D721Med (cell line): ENCODE measurements around the gene PDZD7.
"Not testable (repeated sequence)": the region's sequence is repeated elsewhere in the genome, so short reads cannot be mapped to it uniquely, and the experiment has no call there.

Experiments
- DNase-seq: peaks from one replicate; pipeline ENCODE4 v3.0.0; 2011; ENCODE audit warnings: low spot score; ENCODE audit not compliant: insufficient read length
- FAIRE-seq: peaks from 2 replicates; lab custom pipeline; 2011; peaks lifted over from hg19 to GRCh38; lab: Jason Lieb, UNC
- TF ChIP-seq, protein P1 (sequence below): IDR thresholded peaks from 2 replicates; pipeline ENCODE4 v1.5.1; 2012; ENCODE audit warnings: mild to moderate bottlenecking, control low read depth; ENCODE audit not compliant: insufficient read depth; ENCODE audit errors: missing control alignments

The PDZD7 gene

DNA sequence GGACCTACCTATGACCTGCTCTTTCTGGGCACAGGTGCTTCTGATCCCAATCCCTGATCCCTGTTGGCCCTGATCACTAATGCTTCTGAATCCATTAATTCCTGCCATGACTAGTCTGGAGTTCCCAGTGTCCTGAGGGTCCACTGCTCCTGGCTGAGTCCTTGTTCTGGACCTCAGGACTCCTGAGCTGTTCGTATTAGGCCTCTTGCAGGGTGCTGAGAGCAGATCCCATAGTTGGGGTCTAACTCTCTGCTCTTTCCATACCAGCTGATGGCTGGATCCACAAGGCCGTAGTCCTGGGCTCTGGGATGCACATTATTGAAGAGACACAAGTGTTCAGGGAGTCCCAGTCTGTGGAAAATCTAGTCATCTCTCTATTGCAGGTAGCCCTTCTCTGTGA is 50.6 kb downstream of the PDZD7 start:
- FAIRE-seq = no peak
- TF ChIP-seq, protein P1, sequence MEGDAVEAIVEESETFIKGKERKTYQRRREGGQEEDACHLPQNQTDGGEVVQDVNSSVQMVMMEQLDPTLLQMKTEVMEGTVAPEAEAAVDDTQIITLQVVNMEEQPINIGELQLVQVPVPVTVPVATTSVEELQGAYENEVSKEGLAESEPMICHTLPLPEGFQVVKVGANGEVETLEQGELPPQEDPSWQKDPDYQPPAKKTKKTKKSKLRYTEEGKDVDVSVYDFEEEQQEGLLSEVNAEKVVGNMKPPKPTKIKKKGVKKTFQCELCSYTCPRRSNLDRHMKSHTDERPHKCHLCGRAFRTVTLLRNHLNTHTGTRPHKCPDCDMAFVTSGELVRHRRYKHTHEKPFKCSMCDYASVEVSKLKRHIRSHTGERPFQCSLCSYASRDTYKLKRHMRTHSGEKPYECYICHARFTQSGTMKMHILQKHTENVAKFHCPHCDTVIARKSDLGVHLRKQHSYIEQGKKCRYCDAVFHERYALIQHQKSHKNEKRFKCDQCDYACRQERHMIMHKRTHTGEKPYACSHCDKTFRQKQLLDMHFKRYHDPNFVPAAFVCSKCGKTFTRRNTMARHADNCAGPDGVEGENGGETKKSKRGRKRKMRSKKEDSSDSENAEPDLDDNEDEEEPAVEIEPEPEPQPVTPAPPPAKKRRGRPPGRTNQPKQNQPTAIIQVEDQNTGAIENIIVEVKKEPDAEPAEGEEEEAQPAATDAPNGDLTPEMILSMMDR = no peak

DNA sequence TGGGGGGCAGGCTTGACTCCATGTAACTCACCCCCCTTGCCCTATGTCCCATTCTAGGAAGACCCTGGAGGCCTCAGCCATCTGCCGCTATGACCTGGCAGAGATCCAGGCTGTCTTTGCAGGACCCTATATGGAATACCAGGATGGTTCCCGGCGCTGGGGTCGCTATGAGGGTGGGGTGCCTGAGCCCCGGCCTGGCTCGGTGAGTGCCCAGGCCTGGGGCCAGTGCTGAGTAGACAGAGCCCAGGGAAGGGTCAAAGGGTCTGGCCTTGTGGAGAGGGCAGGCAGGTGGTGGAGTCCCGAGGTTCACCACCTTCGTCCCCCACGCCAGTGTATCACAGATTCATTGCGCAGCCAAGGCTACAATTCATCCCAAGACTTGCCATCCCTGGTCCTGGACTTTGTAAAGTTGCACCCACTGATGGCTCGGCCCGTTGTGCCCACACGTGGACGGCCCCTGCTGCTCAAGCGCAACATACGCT is 51.1 kb downstream of the PDZD7 start:
- no peak for FAIRE-seq
- no peak for DNase-seq
- TF ChIP-seq, protein P1 = no peak

More for the DNA sequence above, 50.6 kb downstream of the PDZD7 start:
- DNase-seq = no peak

DNA sequence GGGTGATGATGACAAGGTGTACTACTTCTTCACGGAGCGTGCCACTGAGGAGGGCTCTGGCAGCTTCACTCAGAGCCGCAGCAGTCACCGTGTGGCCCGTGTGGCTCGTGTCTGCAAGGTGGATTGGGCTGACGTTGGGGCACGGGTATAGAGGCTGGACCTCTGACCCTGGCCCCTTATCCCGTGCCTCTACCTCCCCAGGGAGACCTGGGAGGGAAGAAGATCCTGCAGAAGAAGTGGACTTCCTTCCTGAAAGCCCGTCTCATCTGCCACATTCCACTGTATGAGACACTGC is 52.1 kb downstream of the PDZD7 start:
- no peak for FAIRE-seq
- TF ChIP-seq, protein P1 = no peak
- no peak for DNase-seq

DNA sequence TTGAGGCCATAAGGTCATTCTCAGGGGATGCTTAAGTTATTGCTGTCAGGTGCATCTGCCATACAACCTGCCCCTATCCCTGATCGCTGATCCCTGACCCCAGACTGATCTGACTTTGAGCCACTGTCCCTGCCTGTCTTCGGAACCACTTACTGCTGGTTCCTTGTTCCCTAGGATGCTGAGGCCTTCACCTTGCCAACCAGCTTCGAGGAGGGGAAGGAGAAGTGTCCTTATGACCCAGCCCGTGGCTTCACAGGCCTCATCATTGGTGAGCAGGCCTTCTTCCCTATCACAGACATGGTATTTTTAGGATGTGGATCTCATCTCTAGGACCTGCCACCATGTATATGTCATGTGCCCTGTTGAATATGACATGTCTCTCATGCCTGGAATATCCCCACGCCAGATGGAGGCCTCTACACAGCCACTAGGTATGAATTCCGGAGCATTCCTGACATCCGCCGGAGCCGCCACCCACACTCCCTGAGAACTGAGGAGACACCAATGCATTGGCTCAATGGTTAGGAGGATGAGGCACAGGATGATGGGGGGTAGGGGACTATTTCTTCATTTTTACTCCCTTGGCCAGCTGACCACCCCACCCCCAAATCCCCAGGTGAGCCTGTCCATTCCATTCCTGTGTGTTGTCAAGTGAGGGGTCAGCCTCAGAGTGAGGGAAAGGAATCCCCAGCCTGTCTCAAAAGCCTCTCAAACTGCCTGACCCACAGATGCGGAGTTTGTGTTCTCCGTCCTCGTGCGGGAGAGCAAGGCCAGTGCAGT is 52.6 kb downstream of the PDZD7 start:
- DNase-seq = no peak
- FAIRE-seq = no peak
- TF ChIP-seq, protein P1 = no peak

DNA sequence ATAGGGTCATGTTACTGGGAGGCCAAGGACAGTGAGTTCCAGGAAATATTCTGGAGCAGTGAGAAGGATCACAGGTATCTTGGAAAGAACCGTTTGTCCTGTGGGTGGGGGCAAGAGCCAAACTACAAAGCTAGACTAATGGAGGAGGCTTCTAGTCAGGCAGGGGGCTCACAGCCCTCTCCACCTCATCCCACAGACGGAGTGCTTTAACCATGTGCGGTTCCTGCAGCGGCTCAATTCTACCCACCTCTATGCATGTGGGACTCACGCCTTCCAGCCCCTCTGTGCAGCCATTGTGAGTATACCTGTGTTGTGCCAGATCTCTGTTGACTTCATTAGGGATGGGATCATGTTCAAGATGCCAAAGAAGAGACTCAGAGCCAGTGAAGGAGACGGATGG is 53.5 kb downstream of the PDZD7 start:
- FAIRE-seq (no peak), DNase-seq (no peak)
- TF ChIP-seq, protein P1 = no peak

DNA sequence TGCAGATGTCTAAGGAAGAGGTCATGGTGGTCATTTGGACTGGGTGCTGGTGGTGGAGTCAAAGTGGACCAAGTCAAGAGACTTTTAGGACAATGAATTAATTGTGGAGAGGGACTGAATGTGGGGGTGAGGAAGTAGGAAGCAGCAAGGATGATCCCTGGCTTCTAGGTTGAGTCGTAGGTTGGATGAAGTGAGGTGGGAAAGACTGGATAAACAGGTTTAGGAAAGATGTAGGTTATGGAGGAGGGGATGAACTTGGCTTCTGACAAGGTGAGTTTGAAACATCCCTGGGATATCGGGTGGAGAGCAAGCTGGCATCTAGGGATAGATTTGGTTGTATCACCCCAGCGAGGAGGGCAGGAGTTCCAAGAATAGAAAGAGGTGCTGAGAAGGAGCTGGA is 54.0 kb downstream of the PDZD7 start:
- no peak for FAIRE-seq
- TF ChIP-seq, protein P1 = no peak
- DNase-seq = no peak

DNA sequence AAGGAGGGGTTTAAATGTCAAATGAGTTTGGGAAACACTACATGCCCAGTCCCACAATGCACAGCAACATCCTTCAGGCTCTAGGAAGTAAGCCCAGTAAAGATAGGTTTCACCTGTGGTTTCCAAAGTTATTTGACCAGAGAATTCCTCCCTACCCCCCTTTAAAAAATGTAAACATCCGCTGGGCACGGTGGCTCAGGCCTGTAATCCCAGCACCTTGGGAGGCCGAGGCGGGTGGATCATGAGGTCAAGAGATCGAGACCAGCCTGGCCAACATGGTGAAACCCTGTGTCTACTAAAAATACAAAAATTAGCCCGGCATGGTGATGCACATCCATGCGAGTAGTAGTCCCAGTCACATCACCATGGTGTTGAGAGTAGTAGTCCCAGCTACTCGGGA is 55.5 kb downstream of the PDZD7 start:
- DNase-seq, FAIRE-seq: not testable (repeated sequence)
